Mesenchymal stem cell (in vitro differentiated cells and primary cell): ENCODE measurements around the gene CLPSL1.
"Not testable (repeated sequence)": the region's sequence is repeated elsewhere in the genome, so short reads cannot be mapped to it uniquely, and the experiment has no call there.

Experiments used
- DNase-seq: peaks from one replicate; pipeline ENCODE4 v3.0.0-alpha.2; 2013
- H2AFZ ChIP-seq: one replicate; pipeline ENCODE4 v1.6.1; 2013; ENCODE audit warnings: low read depth, mild to moderate bottlenecking, control low read depth, inconsistent platforms, low read length, moderate library complexity
- H2AK5ac ChIP-seq: 2 replicates; pipeline ENCODE4 v1.6.1; 2013; ENCODE audit warnings: low read length, moderate library complexity, mild to moderate bottlenecking, inconsistent platforms; ENCODE audit not compliant: severe bottlenecking
- H2BK120ac ChIP-seq: one replicate; pipeline ENCODE4 v1.6.1; 2013; ENCODE audit warnings: low read depth, mild to moderate bottlenecking, inconsistent platforms, low read length, moderate library complexity
- H2BK12ac ChIP-seq, 2 experiments: one replicate each; pipeline ENCODE4 v1.6.1; 2013; ENCODE audit warnings: inconsistent platforms in 2 of 2, low read length in 2 of 2, mild to moderate bottlenecking in 2 of 2, moderate library complexity in 2 of 2, control low read depth in 1 of 2
- H2BK15ac ChIP-seq: one replicate; pipeline ENCODE4 v1.6.1; 2013; ENCODE audit warnings: mild to moderate bottlenecking, low read depth, inconsistent platforms; ENCODE audit not compliant: poor library complexity, severe bottlenecking
- H2BK5ac ChIP-seq: 2 replicates; pipeline ENCODE4 v1.6.1; 2013; ENCODE audit warnings: low read depth, mild to moderate bottlenecking, low read length, control low read depth, inconsistent platforms; ENCODE audit not compliant: poor library complexity, severe bottlenecking
- H3K14ac ChIP-seq, 2 experiments: one replicate each; pipeline ENCODE4 v1.6.1; 2013; ENCODE audit warnings: inconsistent platforms in 2 of 2, low read length in 2 of 2, control low read depth in 1 of 2, mild to moderate bottlenecking in 1 of 2, moderate library complexity in 1 of 2
- H3K18ac ChIP-seq, 2 experiments: one replicate each; pipeline ENCODE4 v1.6.1; 2013; ENCODE audit warnings: inconsistent platforms in 2 of 2, low read length in 2 of 2, control low read depth in 1 of 2, low read depth in 1 of 2, mild to moderate bottlenecking in 1 of 2
- H3K23ac ChIP-seq, 2 experiments: one replicate each; pipeline ENCODE4 v1.6.1; 2013; ENCODE audit warnings: inconsistent platforms in 2 of 2, low read length in 2 of 2, mild to moderate bottlenecking in 2 of 2, moderate library complexity in 2 of 2, control low read depth in 1 of 2
- H3K27ac ChIP-seq: 2 replicates; pipeline ENCODE4 v1.5.1; 2013; ENCODE audit warnings: mild to moderate bottlenecking, moderate library complexity, low read length, control low read depth, inconsistent platforms; ENCODE audit not compliant: poor library complexity, severe bottlenecking
- H3K27me3 ChIP-seq, 2 experiments: 2 replicates each; pipeline versions ENCODE4 v1.6.1 to v1.7.0; 2013; ENCODE audit warnings: low read length in 2 of 2, mild to moderate bottlenecking in 2 of 2, moderate library complexity in 2 of 2, control low read depth in 1 of 2, inconsistent platforms in 1 of 2; ENCODE audit not compliant: control insufficient read depth in 1 of 2, insufficient read depth in 1 of 2
- H3K36me3 ChIP-seq, 2 experiments: 2 replicates each; pipeline versions ENCODE4 v1.6.1 to v1.7.0; 2013; ENCODE audit warnings: low read length in 2 of 2, control low read depth in 1 of 2, inconsistent platforms in 1 of 2, low read depth in 1 of 2, mild to moderate bottlenecking in 1 of 2; ENCODE audit not compliant: insufficient read depth in 2 of 2, control insufficient read depth in 1 of 2
- H3K4ac ChIP-seq, 2 experiments: one replicate each; pipeline ENCODE4 v1.6.1; 2013; ENCODE audit warnings: inconsistent platforms in 2 of 2, low read length in 2 of 2, mild to moderate bottlenecking in 2 of 2, moderate library complexity in 2 of 2, control low read depth in 1 of 2, low read depth in 1 of 2
- H3K4me1 ChIP-seq: 2 replicates; pipeline ENCODE4 v1.6.1; 2013; ENCODE audit warnings: low read depth, low read length, control low read depth; ENCODE audit not compliant: control insufficient read depth, insufficient read depth
- H3K4me2 ChIP-seq: 2 replicates; pipeline ENCODE4 v1.6.1; 2013; ENCODE audit warnings: low read length, mild to moderate bottlenecking, inconsistent platforms; ENCODE audit not compliant: poor library complexity, severe bottlenecking
- H3K4me3 ChIP-seq, 2 experiments: 2 replicates each; pipeline versions ENCODE4 v1.5.1 to v1.7.0; 2013; ENCODE audit warnings: low read length in 2 of 2, mild to moderate bottlenecking in 2 of 2, control low read depth in 1 of 2, low read depth in 1 of 2; ENCODE audit not compliant: insufficient read depth in 1 of 2
- H3K79me1 ChIP-seq: replicated peaks from 2 replicates; pipeline ENCODE4 v1.6.1; 2013; ENCODE audit warnings: mild to moderate bottlenecking, control low read depth, low read length, inconsistent platforms; ENCODE audit not compliant: poor library complexity, severe bottlenecking
- H3K9ac ChIP-seq: 2 replicates; pipeline ENCODE4 v1.7.0; 2013; ENCODE audit warnings: mild to moderate bottlenecking, low read length, moderate library complexity
- H3K9me3 ChIP-seq: 2 replicates; pipeline ENCODE4 v1.7.0; 2013; ENCODE audit warnings: mild to moderate bottlenecking, low read length; ENCODE audit not compliant: control insufficient read depth
- H4K8ac ChIP-seq: one replicate; pipeline ENCODE4 v1.6.1; 2013; ENCODE audit warnings: inconsistent platforms, mild to moderate bottlenecking, low read length, moderate library complexity
- H4K91ac ChIP-seq: one replicate; pipeline ENCODE4 v1.6.1; 2013; ENCODE audit warnings: mild to moderate bottlenecking, low read length, inconsistent platforms
- WGBS: methylation state at CpG from one replicate; pipeline ENCODE4 v1.1.7; 2013; ENCODE audit warnings: mixed read lengths; 5-methylcytosine and 5-hydroxymethylcytosine counted together

Gene CLPSL1

GRCh38 chr6:35734319-35734718, 46.5 kb upstream of the CLPSL1 start:
- not testable (repeated sequence) for H3K14ac ChIP-seq, H3K4me2 ChIP-seq, H3K4me1 ChIP-seq

DNA sequence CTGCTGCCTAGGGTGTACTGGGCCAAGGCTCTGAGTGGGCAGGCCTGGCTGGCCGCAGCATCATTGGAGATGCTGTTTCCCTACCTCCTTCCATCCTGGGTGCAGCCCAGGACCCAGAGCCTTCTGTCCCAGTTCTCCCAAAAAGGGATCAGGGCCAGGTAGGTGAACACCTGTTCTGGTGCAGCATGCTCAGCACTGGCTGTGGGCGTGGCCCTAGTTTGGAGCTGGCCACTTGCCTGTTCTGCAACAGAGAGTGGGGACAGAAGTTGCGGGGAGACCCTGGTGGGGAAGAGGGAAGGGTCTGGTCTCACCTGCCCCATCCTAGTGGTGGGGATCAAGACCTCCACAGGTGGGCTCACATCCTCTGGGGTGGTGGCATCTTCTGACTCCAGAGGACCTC, 45.4 kb upstream of the CLPSL1 start:
- Histone ChIP-seq H4K91ac (peak overlapping the region; percentile 45), H2BK15ac (peak overlapping the region; percentile 73), H3K27ac (no peak overlapping the region), H2AK5ac (peak overlapping the region; percentile 18), H3K4me1 (peaks cover 6% of the 10 kb centered on the region), H3K14ac (peak overlapping the region in 1 of 2 experiments; percentile 9), H3K18ac (peak overlapping the region in 1 of 2 experiments; percentile 71), H2AFZ (no peak overlapping the region), H2BK12ac (peak overlapping the region; percentile 34 to 61), H3K4me2 (no peak overlapping the region), H3K9ac (no peak overlapping the region), H4K8ac (no peak overlapping the region), H3K27me3 (no peaks in the 10 kb centered on the region), H3K4ac (peak overlapping the region in 1 of 2 experiments; percentile 59), H3K9me3 (no peaks in the 10 kb centered on the region), H3K4me3 (no peak overlapping the region), H3K79me1 (no peaks in the 10 kb centered on the region), H2BK5ac (no peak overlapping the region), H2BK120ac (no peak overlapping the region), H3K36me3 (no peaks in the 10 kb centered on the region), H3K23ac (no peak overlapping the region)
- WGBS = 96% methylated on average over 3 of the region's 3 CpGs
- no peak for DNase-seq

More at GRCh38 chr6:35734319-35734718, 46.5 kb upstream of the CLPSL1 start:
- H4K91ac ChIP-seq, H3K27me3 ChIP-seq, H2AFZ ChIP-seq, DNase-seq, H3K18ac ChIP-seq, H3K4me3 ChIP-seq, H3K79me1 ChIP-seq, H2AK5ac ChIP-seq, H3K9ac ChIP-seq, H2BK15ac ChIP-seq, H3K36me3 ChIP-seq, H4K8ac ChIP-seq, H3K4ac ChIP-seq, H3K27ac ChIP-seq, H2BK5ac ChIP-seq, H3K9me3 ChIP-seq, H3K23ac ChIP-seq: not testable (repeated sequence)
- 96% methylated on average over 11 of the region's 12 CpGs for WGBS
- H2BK120ac ChIP-seq = peak overlapping the region; percentile 43
- peak overlapping the region; percentile 66 to 91 for H2BK12ac ChIP-seq

- no peak overlapping the region for H3K4me3 ChIP-seq
- H3K4ac ChIP-seq = no peak overlapping the region
- H3K36me3 ChIP-seq = no peaks in the 10 kb centered on the region
- H2BK12ac ChIP-seq = peak overlapping the region in 1 of 2 experiments; percentile 47
- H3K27me3 ChIP-seq = no peaks in the 10 kb centered on the region
- no peak overlapping the region for H3K14ac ChIP-seq
- H2BK120ac ChIP-seq = no peak overlapping the region
- H2BK5ac ChIP-seq = no peak overlapping the region
- 66% methylated on average over 7 of the region's 8 CpGs for WGBS
- peak overlapping the region; percentile 35 for H4K8ac ChIP-seq
- H2AK5ac ChIP-seq = no peak overlapping the region
- H3K23ac ChIP-seq = no peak overlapping the region
- no peak overlapping the region for H2AFZ ChIP-seq
- peak; percentile 67 for DNase-seq
- H3K79me1 ChIP-seq = no peaks in the 10 kb centered on the region
- no peak overlapping the region for H3K18ac ChIP-seq
- H4K91ac ChIP-seq = no peak overlapping the region
- H2BK15ac ChIP-seq = no peak overlapping the region
- no peak overlapping the region for H3K4me2 ChIP-seq
- no peaks in the 10 kb centered on the region for H3K9me3 ChIP-seq
- no peak overlapping the region for H3K27ac ChIP-seq
- H3K9ac ChIP-seq = no peak overlapping the region
- H3K4me1 ChIP-seq = peaks cover 6% of the 10 kb centered on the region
These were observed 44.4 kb upstream of the CLPSL1 start for GRCh38 chr6:35736253-35736894.

GRCh38 chr6:35736982-35737412, 43.8 kb upstream of the CLPSL1 start, which contains the start of gene ARMC12:
Gene ARMC12 (plus strand): TSS chr6:35737032. CDS start chr6:35737109, 77 bp downstream.
- H3K9ac ChIP-seq = no peak within 1 kb of the TSS
- no peaks in the 10 kb centered on the region for H3K79me1 ChIP-seq
- H4K91ac ChIP-seq = peak within 1 kb of the TSS; percentile 41
- peak within 1 kb of the TSS in 1 of 2 experiments; percentile 65 for H2BK12ac ChIP-seq
- H4K8ac ChIP-seq = peak within 1 kb of the TSS; percentile 35
- H3K4me2 ChIP-seq = no peak within 1 kb of the TSS
- H2BK120ac ChIP-seq = no peak within 1 kb of the TSS
- no peak within 1 kb of the TSS for H3K27ac ChIP-seq
- peaks cover 6% of the 10 kb centered on the region for H3K4me1 ChIP-seq
- no peak within 1 kb of the TSS for H3K14ac ChIP-seq
- no peak within 1 kb of the TSS for H3K23ac ChIP-seq
- H2BK5ac ChIP-seq = no peak within 1 kb of the TSS
- H2BK15ac ChIP-seq = peak within 1 kb of the TSS; percentile 76
- no peak within 1 kb of the TSS for H3K4ac ChIP-seq
- no peak within 1 kb of the TSS for H3K4me3 ChIP-seq
- H3K9me3 ChIP-seq = no peaks in the 10 kb centered on the region
- peak within 1 kb of the TSS; percentile 29 for H2AFZ ChIP-seq
- H3K18ac ChIP-seq = no peak within 1 kb of the TSS
- no peaks in the 10 kb centered on the region for H3K27me3 ChIP-seq
- H3K36me3 ChIP-seq = no peaks in the 10 kb centered on the region
- DNase-seq = no peak
- 95% methylated on average over 10 of the region's 10 CpGs for WGBS
- H2AK5ac ChIP-seq = peak within 1 kb of the TSS; percentile 34
